B cell (primary cell): Measurements from ENCODE around the gene LTC4S.

Experiments
- EZH2 ChIP-seq: IDR thresholded peaks from 2 replicates; pipeline ENCODE4 v1.6.1; 2012; ENCODE audit warnings: borderline replicate concordance, low read depth, mild to moderate bottlenecking, moderate library complexity, low read length; ENCODE audit not compliant: insufficient read depth, poor library complexity, severe bottlenecking
- TF ChIP-seq, protein P1 (sequence below): fragments of 200-600 bp; IDR thresholded peaks from one replicate; pipeline ENCODE4 v1.8.0; 2022; ENCODE audit warnings: antibody characterized with exemption, mild to moderate bottlenecking

DNA sequence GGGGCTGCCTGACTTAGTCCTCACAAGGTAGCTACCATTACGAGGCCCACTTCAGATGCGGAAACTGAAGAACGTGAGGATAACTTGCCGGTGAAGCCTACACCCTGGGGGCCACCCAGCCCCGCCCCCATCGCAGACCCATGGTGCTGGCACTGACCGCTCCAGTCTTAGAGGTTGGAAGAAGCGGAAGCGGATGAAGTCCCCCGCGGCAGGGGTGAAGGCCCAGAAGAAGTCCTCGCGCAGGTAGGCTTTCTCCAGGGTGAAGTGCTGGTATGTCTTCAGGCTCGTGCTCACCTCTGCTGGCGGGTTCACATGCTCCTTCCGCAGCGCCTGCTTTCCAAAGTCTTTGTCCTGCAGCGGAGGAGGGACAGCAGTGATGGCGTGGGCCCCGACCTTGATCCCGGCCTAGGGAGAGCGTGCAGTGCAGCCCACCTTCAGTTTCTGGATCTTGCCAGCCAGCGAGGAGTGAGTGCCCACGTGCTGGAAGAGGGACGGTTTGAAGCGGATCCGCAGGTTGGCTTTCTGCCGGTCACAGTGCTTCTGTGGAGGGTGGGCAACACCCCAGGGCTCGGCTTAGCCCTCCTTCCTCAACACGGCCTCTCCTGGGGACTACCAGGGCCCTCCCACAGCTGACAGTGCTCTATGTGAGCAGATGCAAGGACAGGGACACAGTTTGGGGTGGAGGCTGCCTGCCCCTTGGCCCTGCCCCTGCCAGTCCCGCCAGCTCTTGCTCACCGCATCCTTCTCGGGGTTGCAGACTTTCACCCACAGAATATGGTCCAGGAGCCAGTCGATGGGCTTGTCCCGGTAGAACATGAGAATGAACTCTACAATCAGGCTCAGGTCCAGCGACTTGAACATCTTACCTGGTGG, 5.2 kb downstream of the LTC4S start:
- TF ChIP-seq, protein P1, sequence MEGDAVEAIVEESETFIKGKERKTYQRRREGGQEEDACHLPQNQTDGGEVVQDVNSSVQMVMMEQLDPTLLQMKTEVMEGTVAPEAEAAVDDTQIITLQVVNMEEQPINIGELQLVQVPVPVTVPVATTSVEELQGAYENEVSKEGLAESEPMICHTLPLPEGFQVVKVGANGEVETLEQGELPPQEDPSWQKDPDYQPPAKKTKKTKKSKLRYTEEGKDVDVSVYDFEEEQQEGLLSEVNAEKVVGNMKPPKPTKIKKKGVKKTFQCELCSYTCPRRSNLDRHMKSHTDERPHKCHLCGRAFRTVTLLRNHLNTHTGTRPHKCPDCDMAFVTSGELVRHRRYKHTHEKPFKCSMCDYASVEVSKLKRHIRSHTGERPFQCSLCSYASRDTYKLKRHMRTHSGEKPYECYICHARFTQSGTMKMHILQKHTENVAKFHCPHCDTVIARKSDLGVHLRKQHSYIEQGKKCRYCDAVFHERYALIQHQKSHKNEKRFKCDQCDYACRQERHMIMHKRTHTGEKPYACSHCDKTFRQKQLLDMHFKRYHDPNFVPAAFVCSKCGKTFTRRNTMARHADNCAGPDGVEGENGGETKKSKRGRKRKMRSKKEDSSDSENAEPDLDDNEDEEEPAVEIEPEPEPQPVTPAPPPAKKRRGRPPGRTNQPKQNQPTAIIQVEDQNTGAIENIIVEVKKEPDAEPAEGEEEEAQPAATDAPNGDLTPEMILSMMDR = no peak
- no peak for TF ChIP-seq EZH2
